Measurements from ENCODE around the gene DNAH10. TPM values are rescaled to one million over a fixed set of nuclear protein-coding genes. Genes with fewer than 3 reads are reported as not detected.

DNAH10 gene
- total RNA-seq, 4 donors from 2014 or later = 0.18 to 0.65 TPM; not detected in 2

- H3K36me3 ChIP-seq = no peaks in the 10 kb centered on the region
- DNase-seq (no peak), ATAC-seq (no peak)
- H3K27me3 ChIP-seq = no peaks in the 10 kb centered on the region
- H3K9me3 ChIP-seq = no peaks in the 10 kb centered on the region
- TF ChIP-seq CTCF (IDR thresholded peaks at IDR 0.05 in 4 of 5, conservative IDR thresholded peaks at IDR 0.05 in 1 of 5) = no peak
- TF ChIP-seq POLR2A (IDR thresholded peaks at IDR 0.05) = no peak
- in situ Hi-C loops (cut with MboI; ENCODE audit: low sequenced_read_pairs in 4 of 4) (no loop called here), intact Hi-C loops (cut with DNase I; ENCODE audit: low total_unique reads) (no loop called here)
- H3K4me3 ChIP-seq = no peak overlapping the region
- no peak overlapping the region for H3K27ac ChIP-seq
- H3K4me1 ChIP-seq = no peaks in the 10 kb centered on the region
These were observed 10.0 kb downstream of the DNAH10 start for GRCh38 chr12:123772074-123772473.

DNA sequence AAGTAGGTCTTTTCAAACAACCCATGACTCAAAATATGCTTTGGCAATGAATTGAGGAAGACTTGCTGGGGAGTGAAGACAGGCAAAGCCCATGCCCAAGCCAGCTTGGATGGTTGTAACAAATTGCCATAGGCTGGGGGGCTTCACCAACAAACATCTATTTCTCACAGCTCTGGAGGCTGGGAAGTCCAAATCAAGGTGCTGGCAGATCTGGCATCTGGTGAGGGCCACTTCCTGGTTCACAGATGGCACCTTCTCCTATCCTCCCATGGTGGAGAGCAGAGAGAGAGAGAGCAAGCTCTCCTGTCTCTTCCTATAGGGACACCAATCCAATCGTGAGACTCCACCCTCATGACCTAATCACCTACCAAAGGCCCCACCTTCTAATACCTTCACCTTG is 11.3 kb downstream of the DNAH10 start:
- no peak for ATAC-seq
- intact Hi-C loops (cut with DNase I; ENCODE audit: low total_unique reads) (no loop called here), in situ Hi-C loops (cut with MboI; ENCODE audit: low sequenced_read_pairs in 4 of 4) (no loop called here)
- TF ChIP-seq POLR2A (IDR thresholded peaks at IDR 0.05) (no peak), CTCF (IDR thresholded peaks at IDR 0.05 in 4 of 5, conservative IDR thresholded peaks at IDR 0.05 in 1 of 5) (no peak)
- Histone ChIP-seq H3K36me3 (no peaks in the 10 kb centered on the region), H3K27ac (no peak overlapping the region), H3K9me3 (no peaks in the 10 kb centered on the region), H3K4me3 (no peak overlapping the region), H3K27me3 (no peaks in the 10 kb centered on the region), H3K4me1 (no peaks in the 10 kb centered on the region)
- no peak for DNase-seq

GRCh38 chr12:123779551-123779950 is 17.4 kb downstream of the DNAH10 start:
- TF ChIP-seq POLR2A (IDR thresholded peaks at IDR 0.05) (no peak), CTCF (IDR thresholded peaks at IDR 0.05 in 4 of 5, conservative IDR thresholded peaks at IDR 0.05 in 1 of 5) (no peak)
- H3K4me3 ChIP-seq = no peak overlapping the region
- in situ Hi-C loops (cut with MboI; ENCODE audit: low sequenced_read_pairs in 4 of 4) (no loop called here), intact Hi-C loops (cut with DNase I; ENCODE audit: low total_unique reads) (no loop called here)
- peaks cover 0 to 2% (median 0%) of the 10 kb centered on the region in 3 donors for H3K27me3 ChIP-seq
- H3K27ac ChIP-seq = no peak overlapping the region
- no peak for ATAC-seq
- no peaks in the 10 kb centered on the region for H3K9me3 ChIP-seq
- no peak for DNase-seq
- H3K36me3 ChIP-seq = no peaks in the 10 kb centered on the region
- no peaks in the 10 kb centered on the region for H3K4me1 ChIP-seq

DNA sequence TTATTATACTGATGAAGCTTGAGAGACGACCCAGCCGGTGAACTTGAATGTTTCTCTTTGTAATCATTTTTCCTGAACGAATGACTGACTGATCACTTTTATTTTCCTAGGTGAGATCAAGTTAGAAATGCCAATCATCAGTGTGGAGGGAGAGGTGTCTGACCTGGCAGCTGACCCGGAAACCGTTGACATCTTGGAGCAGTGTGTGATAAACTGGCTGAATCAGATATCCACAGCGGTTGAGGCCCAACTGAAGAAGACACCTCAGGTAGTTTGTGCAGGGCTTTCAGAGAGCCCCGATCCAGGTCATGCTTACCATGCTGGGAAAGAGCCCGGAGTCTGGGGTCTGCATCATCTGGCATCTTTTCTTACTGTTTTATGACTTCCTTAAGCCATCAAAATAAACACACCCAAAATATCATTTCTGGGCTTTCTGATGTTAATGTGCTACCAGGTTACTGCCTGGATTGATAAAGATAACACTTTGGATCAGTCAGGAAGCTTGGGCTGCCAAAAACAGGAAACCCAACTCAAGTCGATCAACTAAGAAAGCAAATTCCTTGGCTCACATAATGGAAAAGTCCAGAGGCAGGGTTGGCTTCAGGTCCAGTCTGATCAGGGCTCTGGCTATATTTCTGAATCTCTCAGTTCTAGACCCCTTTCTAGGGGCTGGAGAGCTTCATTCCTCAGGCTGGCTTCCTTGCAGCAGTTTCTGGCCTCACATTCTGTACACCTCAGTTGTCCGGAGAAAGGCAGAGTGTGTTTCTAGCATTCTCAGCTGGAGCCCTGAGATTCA is 21.1 kb downstream of the DNAH10 start:
- H3K4me3 ChIP-seq = no peak overlapping the region
- H3K36me3 ChIP-seq = no peaks in the 10 kb centered on the region
- intact Hi-C loops (cut with DNase I; ENCODE audit: low total_unique reads) = no loop called here
- H3K27me3 ChIP-seq = peaks cover 0 to 2% (median 0%) of the 10 kb centered on the region in 3 donors
- ATAC-seq (no peak), DNase-seq (no peak)
- no peaks in the 10 kb centered on the region for H3K9me3 ChIP-seq
- H3K27ac ChIP-seq = no peak overlapping the region
- TF ChIP-seq CTCF (IDR thresholded peaks at IDR 0.05 in 4 of 5, conservative IDR thresholded peaks at IDR 0.05 in 1 of 5) = no peak
- TF ChIP-seq POLR2A (IDR thresholded peaks at IDR 0.05) = no peak
- in situ Hi-C loops (cut with MboI; ENCODE audit: low sequenced_read_pairs in 4 of 4) = no loop called here
- H3K4me1 ChIP-seq = no peaks in the 10 kb centered on the region
